ENCODE data around the gene NLRP3.

NLRP3 gene

GRCh38 chr1:247435030-247435758 lies 19.2 kb downstream of the NLRP3 start:
- in situ Hi-C loops (cut with HindIII; ENCODE audit: low sequenced_read_pairs): no loop called here

GRCh38 chr1:247435759-247436147 lies 19.8 kb downstream of the NLRP3 start:
- in situ Hi-C loops (cut with HindIII; ENCODE audit: low sequenced_read_pairs): no loop called here

- in situ Hi-C loops (cut with HindIII; ENCODE audit: low sequenced_read_pairs): no loop called here
Observed at GRCh38 chr1:247437551-247438505, 21.9 kb downstream of the NLRP3 start.

- in situ Hi-C loops (cut with HindIII; ENCODE audit: low sequenced_read_pairs): no loop called here
Observed at GRCh38 chr1:247440001-247440620, 24.1 kb downstream of the NLRP3 start.

GRCh38 chr1:247441606-247442005 lies 25.6 kb downstream of the NLRP3 start:
- in situ Hi-C loops (cut with HindIII; ENCODE audit: low sequenced_read_pairs): no loop called here

- in situ Hi-C loops (cut with HindIII; ENCODE audit: low sequenced_read_pairs): no loop called here
Observed at GRCh38 chr1:247442164-247442563, 26.2 kb downstream of the NLRP3 start.

- in situ Hi-C loops (cut with HindIII; ENCODE audit: low sequenced_read_pairs): no loop called here
Observed at GRCh38 chr1:247443641-247444040, 27.7 kb downstream of the NLRP3 start.

- in situ Hi-C loops (cut with HindIII; ENCODE audit: low sequenced_read_pairs): no loop called here
Observed at GRCh38 chr1:247444571-247444970, 28.6 kb downstream of the NLRP3 start.

- in situ Hi-C loops (cut with HindIII; ENCODE audit: low sequenced_read_pairs): no loop called here
Observed at GRCh38 chr1:247445526-247446356, 29.8 kb downstream of the NLRP3 start.

- in situ Hi-C loops (cut with HindIII; ENCODE audit: low sequenced_read_pairs): no loop called here
Observed at GRCh38 chr1:247447162-247447909, 31.4 kb downstream of the NLRP3 start.

GRCh38 chr1:247448107-247448791 lies 32.3 kb downstream of the NLRP3 start:
- in situ Hi-C loops (cut with HindIII; ENCODE audit: low sequenced_read_pairs): no loop called here

GRCh38 chr1:247451388-247452010 lies 35.5 kb downstream of the NLRP3 start:
- in situ Hi-C loops (cut with HindIII; ENCODE audit: low sequenced_read_pairs): no loop called here

GRCh38 chr1:247452447-247453039 lies 36.6 kb downstream of the NLRP3 start:
- in situ Hi-C loops (cut with HindIII; ENCODE audit: low sequenced_read_pairs): no loop called here

GRCh38 chr1:247453245-247453644 lies 37.3 kb downstream of the NLRP3 start:
- in situ Hi-C loops (cut with HindIII; ENCODE audit: low sequenced_read_pairs): no loop called here

- in situ Hi-C loops (cut with HindIII; ENCODE audit: low sequenced_read_pairs): no loop called here
Observed at GRCh38 chr1:247453997-247454396, 38.0 kb downstream of the NLRP3 start.

- in situ Hi-C loops (cut with HindIII; ENCODE audit: low sequenced_read_pairs): no loop called here
Observed at GRCh38 chr1:247456021-247456420, 40.0 kb downstream of the NLRP3 start.

- in situ Hi-C loops (cut with HindIII; ENCODE audit: low sequenced_read_pairs): no loop called here
Observed at GRCh38 chr1:247456914-247457639, 41.1 kb downstream of the NLRP3 start.

- in situ Hi-C loops (cut with HindIII; ENCODE audit: low sequenced_read_pairs): no loop called here
Observed at GRCh38 chr1:247459507-247459906, 43.5 kb downstream of the NLRP3 start.

Data from endothelial cell of hepatic sinusoid (primary cell).